Measurements from ENCODE around the gene SHISA9.

The SHISA9 gene

GRCh38 chr16:13203725-13204124 is 302.3 kb downstream of the SHISA9 start:
- no peak for TF ChIP-seq CTCF (IDR thresholded peaks at IDR 0.05; ENCODE audit: low read depth, low read length, missing control alignments)
- DNase-seq (ENCODE audit: extremely low read depth, low read depth): no peak
- no peak overlapping the region for H3K4me3 ChIP-seq (replicated peaks; ENCODE audit: low read depth, low read length)

GRCh38 chr16:13205352-13205751 is 304.0 kb downstream of the SHISA9 start:
- H3K4me3 ChIP-seq (replicated peaks; ENCODE audit: low read depth, low read length): no peak overlapping the region
- TF ChIP-seq CTCF (IDR thresholded peaks at IDR 0.05; ENCODE audit: low read depth, low read length, missing control alignments): no peak
- no peak for DNase-seq (ENCODE audit: extremely low read depth, low read depth)

GRCh38 chr16:13206606-13207005 is 305.2 kb downstream of the SHISA9 start:
- no peak for TF ChIP-seq CTCF (IDR thresholded peaks at IDR 0.05; ENCODE audit: low read depth, low read length, missing control alignments)
- DNase-seq (ENCODE audit: extremely low read depth, low read depth): no peak
- H3K4me3 ChIP-seq (replicated peaks; ENCODE audit: low read depth, low read length): no peak overlapping the region

GRCh38 chr16:13207151-13207550 is 305.8 kb downstream of the SHISA9 start:
- DNase-seq (ENCODE audit: extremely low read depth, low read depth): no peak
- no peak overlapping the region for H3K4me3 ChIP-seq (replicated peaks; ENCODE audit: low read depth, low read length)
- TF ChIP-seq CTCF (IDR thresholded peaks at IDR 0.05; ENCODE audit: low read depth, low read length, missing control alignments): no peak

- no peak for DNase-seq (ENCODE audit: extremely low read depth, low read depth)
- TF ChIP-seq CTCF (IDR thresholded peaks at IDR 0.05; ENCODE audit: low read depth, low read length, missing control alignments): no peak
- no peak overlapping the region for H3K4me3 ChIP-seq (replicated peaks; ENCODE audit: low read depth, low read length)
Observed at GRCh38 chr16:13223666-13224065, 322.3 kb downstream of the SHISA9 start.

- DNase-seq (ENCODE audit: extremely low read depth, low read depth): no peak
- H3K4me3 ChIP-seq (replicated peaks; ENCODE audit: low read depth, low read length): no peak overlapping the region
- no peak for TF ChIP-seq CTCF (IDR thresholded peaks at IDR 0.05; ENCODE audit: low read depth, low read length, missing control alignments)
Observed at GRCh38 chr16:13229039-13229438, 327.6 kb downstream of the SHISA9 start.

GRCh38 chr16:13231365-13231764 is 330.0 kb downstream of the SHISA9 start:
- DNase-seq (ENCODE audit: extremely low read depth, low read depth): no peak
- TF ChIP-seq CTCF (IDR thresholded peaks at IDR 0.05; ENCODE audit: low read depth, low read length, missing control alignments): no peak
- no peak overlapping the region for H3K4me3 ChIP-seq (replicated peaks; ENCODE audit: low read depth, low read length)

All from HFF-Myc (cell line).